Thoracic aorta (tissue), 2 donors: ENCODE data around the gene RBKS. TPM values are rescaled to one million over a fixed set of nuclear protein-coding genes. Genes with fewer than 3 reads are reported as not detected.

ENCODE experiments used
- ATAC-seq: fragments of 150-250 bp; one replicate; pipeline ENCODE4 v1.8.0; 2017; ENCODE audit warnings: low read depth; ENCODE audit not compliant: insufficient number of reproducible peaks, low FRiP score
- DNase-seq: peaks from one replicate; pipeline ENCODE4 v3.0.0-alpha.2; 2020; ENCODE audit warnings: low spot score
- H3K27ac ChIP-seq, 2 donors: fragments of 200-600 bp; sonication (generic); 1 replicate in 1 of 2; 2 replicates in 1 of 2; pipeline ENCODE4 v1.5.1; 2016; ENCODE audit warnings: mild to moderate bottlenecking in 2 of 2, moderate library complexity in 2 of 2
- H3K27me3 ChIP-seq: fragments of 200-600 bp; sonication (generic); replicated peaks from 2 replicates; pipeline ENCODE4 v1.6.0; 2016; ENCODE audit warnings: mild to moderate bottlenecking; ENCODE audit not compliant: insufficient read depth
- H3K36me3 ChIP-seq: fragments of 200-600 bp; sonication (generic); one replicate; pipeline ENCODE4 v1.5.1; 2016
- H3K4me1 ChIP-seq, 2 donors: fragments of 200-600 bp; sonication (generic); 1 replicate in 1 of 2; 2 replicates in 1 of 2; pipeline versions ENCODE4 v1.5.1 to v1.6.0; 2016; ENCODE audit warnings: low read depth in 2 of 2, mild to moderate bottlenecking in 1 of 2; ENCODE audit not compliant: control insufficient read depth in 1 of 2
- H3K4me3 ChIP-seq: fragments of 200-600 bp; sonication (generic); 2 replicates; pipeline ENCODE4 v1.5.1; 2016; ENCODE audit warnings: mild to moderate bottlenecking
- H3K9me3 ChIP-seq: fragments of 200-600 bp; sonication (generic); 2 replicates; pipeline ENCODE4 v1.5.1; 2016
- total RNA-seq, 2 donors: library from RNA; depleted of rRNA; stranded (reverse); fragments of >200 nt; gene quantifications; one replicate each; pipeline versions ENCODE4 v1.1.0 to v1.2.3, GENCODE V29; 2016
- TF ChIP-seq, protein P1 (sequence below): fragments of 200-600 bp; sonication (generic); IDR thresholded peaks from one replicate; pipeline ENCODE4 v1.5.1; 2019; ENCODE audit warnings: antibody characterized with exemption

Gene RBKS
- total RNA-seq = 1 to 10 TPM; 3.1 to 5.0 TPM

DNA sequence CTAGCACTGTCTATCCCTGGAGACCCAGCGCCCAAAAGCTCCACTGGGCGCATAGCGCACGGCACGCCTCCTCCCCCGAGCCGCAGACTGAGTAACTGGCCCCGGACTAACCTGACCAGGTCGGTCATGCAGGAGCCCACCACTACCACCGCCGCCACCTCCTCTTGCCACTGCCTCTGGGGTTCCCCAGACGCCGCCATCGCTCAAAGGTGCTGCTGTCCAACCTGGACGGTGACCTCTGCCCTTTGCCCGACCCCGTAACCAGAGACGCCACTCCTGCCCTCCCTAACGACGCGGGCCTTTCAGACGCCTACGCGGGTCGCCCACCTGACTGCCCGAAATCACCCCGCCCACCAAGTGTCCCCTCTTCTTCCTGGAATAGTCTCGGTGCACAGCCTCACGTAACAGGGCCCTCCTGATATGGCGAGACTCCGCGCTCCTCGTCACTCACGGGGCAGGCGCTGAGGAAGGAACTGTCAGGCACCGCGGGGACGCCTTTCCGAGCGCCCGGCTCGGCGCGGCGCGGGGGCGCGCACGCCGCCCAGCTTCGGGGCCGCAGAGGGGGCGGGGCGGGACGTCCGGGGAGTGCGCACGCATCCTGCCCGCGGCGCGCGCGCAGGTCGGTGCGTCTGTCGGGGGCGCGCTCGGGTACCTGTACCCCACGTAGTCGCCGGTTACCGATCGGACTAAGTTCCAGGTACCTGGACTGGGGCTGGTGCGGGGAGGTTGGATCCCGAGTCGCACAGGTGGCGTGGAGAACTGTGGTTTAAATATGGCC lies at the start of gene RBKS, which contains the start of gene BABAM2:
TSS of gene RBKS (minus strand) at position 242 of the 778 bp plus-strand sequence. CDS start at position 200, 42 bp downstream.
TSS of gene BABAM2 (plus strand) at position 584 of the 778 bp plus-strand sequence. CDS start 3,828 bp downstream, outside the sequence.
- peak; percentile 89 for ATAC-seq

DNA sequence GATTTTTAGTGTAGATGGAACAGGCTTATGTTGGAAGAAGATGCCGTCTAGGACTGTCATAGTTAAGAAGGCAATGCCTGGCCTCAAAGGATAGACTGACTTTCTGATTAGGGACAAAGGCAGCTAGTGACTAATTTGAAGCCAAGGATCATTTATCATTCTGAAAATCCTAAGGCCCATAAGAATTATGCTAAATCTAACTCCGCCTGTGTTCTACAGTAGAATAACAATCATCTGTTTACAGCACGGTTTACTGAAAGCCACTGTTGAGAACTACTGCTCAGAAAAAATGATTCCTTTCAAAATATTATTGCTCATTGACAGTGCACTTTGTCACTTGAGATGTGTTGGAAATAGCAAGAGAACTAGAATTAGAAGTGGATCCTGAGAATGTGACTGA lies 44.8 kb upstream of the RBKS start:
- no peak for ATAC-seq
- TF ChIP-seq, protein P1, sequence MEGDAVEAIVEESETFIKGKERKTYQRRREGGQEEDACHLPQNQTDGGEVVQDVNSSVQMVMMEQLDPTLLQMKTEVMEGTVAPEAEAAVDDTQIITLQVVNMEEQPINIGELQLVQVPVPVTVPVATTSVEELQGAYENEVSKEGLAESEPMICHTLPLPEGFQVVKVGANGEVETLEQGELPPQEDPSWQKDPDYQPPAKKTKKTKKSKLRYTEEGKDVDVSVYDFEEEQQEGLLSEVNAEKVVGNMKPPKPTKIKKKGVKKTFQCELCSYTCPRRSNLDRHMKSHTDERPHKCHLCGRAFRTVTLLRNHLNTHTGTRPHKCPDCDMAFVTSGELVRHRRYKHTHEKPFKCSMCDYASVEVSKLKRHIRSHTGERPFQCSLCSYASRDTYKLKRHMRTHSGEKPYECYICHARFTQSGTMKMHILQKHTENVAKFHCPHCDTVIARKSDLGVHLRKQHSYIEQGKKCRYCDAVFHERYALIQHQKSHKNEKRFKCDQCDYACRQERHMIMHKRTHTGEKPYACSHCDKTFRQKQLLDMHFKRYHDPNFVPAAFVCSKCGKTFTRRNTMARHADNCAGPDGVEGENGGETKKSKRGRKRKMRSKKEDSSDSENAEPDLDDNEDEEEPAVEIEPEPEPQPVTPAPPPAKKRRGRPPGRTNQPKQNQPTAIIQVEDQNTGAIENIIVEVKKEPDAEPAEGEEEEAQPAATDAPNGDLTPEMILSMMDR = no peak
- no peak overlapping the region for H3K27ac ChIP-seq
- DNase-seq = no peak
- H3K4me1 ChIP-seq = no peaks in the 10 kb centered on the region
- H3K4me3 ChIP-seq = no peak overlapping the region
- H3K27me3 ChIP-seq = no peaks in the 10 kb centered on the region
- no peaks in the 10 kb centered on the region for H3K36me3 ChIP-seq
- H3K9me3 ChIP-seq = no peaks in the 10 kb centered on the region

More for the DNA sequence above, at the start of gene RBKS, which contains the start of gene BABAM2:
- H3K27me3 ChIP-seq = no peaks in the 10 kb centered on the region
- TF ChIP-seq, protein P1 = no peak
- H3K27ac ChIP-seq = peak within 1 kb of the TSS; percentile 83
- no peaks in the 10 kb centered on the region for H3K9me3 ChIP-seq
- no peaks in the 10 kb centered on the region for H3K36me3 ChIP-seq
- H3K4me1 ChIP-seq = peaks cover 14 to 38% of the 10 kb centered on the region in 2 donors
- DNase-seq = peak; percentile 76
- H3K4me3 ChIP-seq = peak within 1 kb of the TSS; percentile 80

DNA sequence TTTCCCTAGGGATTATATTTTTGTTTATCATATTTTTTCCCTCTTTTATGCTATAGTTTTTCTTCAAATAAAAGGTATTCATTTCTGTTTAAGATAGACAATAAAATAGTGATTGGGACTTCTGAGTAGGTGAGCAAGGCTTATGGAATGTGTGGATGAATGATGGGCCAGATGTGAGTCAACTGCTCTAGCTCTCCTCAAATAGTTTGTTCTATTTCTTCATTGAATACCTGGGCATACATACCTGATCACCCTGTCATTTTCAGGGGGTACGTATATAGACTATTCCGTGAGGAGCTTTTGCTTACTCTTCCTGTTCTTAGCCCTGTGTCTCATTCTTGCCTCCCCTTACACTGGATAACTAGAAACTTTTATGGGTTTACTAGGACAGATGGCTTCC lies 42.2 kb upstream of the RBKS start:
- H3K36me3 ChIP-seq = no peaks in the 10 kb centered on the region
- TF ChIP-seq, protein P1 = no peak
- H3K27me3 ChIP-seq = no peaks in the 10 kb centered on the region
- H3K4me1 ChIP-seq = no peaks in the 10 kb centered on the region
- ATAC-seq (no peak), DNase-seq (no peak)
- H3K9me3 ChIP-seq = no peaks in the 10 kb centered on the region
- H3K4me3 ChIP-seq = no peak overlapping the region
- H3K27ac ChIP-seq = no peak overlapping the region

DNA sequence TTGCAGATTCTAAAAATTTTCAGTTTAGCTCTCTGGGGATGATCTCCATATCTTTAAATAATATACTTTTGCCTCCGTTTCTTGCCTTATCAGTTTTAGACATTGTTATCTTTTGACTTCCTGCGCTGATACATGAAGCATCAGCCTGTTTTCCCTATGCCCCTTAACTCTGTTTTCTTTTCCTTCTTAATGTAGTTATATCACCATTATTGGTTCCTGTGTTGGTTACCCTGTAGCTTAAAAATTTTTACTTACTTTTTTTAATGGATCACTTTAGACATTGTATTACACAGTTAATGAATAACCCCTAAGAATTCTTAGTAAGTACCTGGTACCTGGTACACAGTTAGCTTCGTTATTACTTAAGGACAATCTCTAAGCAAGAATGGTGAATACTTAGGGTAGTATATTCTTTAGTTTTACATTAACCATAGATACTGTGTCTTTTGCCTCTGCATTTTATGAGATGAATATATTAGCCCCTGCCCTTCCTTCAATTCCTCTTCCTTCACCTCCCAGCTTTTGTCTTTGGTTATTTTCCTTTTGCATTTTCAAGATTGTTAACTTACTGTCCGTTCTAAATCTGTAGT lies 41.3 kb upstream of the RBKS start:
- Histone ChIP-seq H3K4me3 (no peak overlapping the region), H3K4me1 (no peaks in the 10 kb centered on the region), H3K36me3 (no peaks in the 10 kb centered on the region), H3K27ac (no peak overlapping the region), H3K27me3 (no peaks in the 10 kb centered on the region), H3K9me3 (no peaks in the 10 kb centered on the region)
- ATAC-seq (no peak), DNase-seq (no peak)
- TF ChIP-seq, protein P1 = no peak

DNA sequence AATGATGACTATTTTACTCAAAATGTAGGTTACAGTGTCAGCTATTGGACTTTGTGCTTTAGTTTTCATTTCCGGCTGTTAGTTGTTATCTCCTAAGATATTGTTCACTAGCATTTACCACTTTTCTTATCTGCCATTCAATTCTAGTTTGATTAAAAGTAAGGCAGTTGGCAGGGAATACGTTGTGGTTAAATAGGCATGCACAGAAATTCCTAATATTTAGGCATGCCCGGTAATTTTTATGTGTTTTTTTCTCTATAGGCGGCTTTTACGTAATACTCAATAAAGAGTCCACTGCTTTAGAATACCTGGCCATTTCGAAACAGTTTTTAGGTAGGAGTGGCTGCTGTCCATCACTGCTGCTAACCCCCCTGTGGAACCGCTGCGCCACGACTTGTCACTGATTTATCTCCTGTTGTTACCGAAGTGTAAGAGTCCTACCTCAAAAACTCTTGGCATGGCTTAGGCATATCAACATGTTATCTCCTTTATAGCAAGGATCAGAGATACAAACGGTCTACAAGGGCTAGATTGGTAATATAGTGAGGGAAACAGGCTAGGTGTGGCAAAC lies 39.8 kb upstream of the RBKS start:
- Histone ChIP-seq H3K27me3 (no peaks in the 10 kb centered on the region), H3K4me3 (no peak overlapping the region), H3K4me1 (no peaks in the 10 kb centered on the region), H3K27ac (no peak overlapping the region), H3K36me3 (no peaks in the 10 kb centered on the region), H3K9me3 (no peaks in the 10 kb centered on the region)
- TF ChIP-seq, protein P1 = no peak
- DNase-seq (no peak), ATAC-seq (no peak)
